SK-N-SH treated with all-trans-retinoic acid at 6 μM for 48 hours (cell line): ENCODE data around the gene NGDN.
"Not testable (repeated sequence)": the region's sequence is repeated elsewhere in the genome, so short reads cannot be mapped to it uniquely, and the experiment has no call there.

Experiments used
- BACH2 ChIP-seq: fragments of 250-450 bp; sonication (Bioruptor Pico); IDR thresholded peaks from 2 replicates; pipeline ENCODE4 v1.9.0; 2021; ENCODE audit warnings: mild to moderate bottlenecking, borderline replicate concordance
- CSDC2 ChIP-seq: fragments of 250-450 bp; sonication (Bioruptor Pico); IDR thresholded peaks from 2 replicates; pipeline ENCODE4 v1.5.0; 2020; ENCODE audit warnings: mild to moderate bottlenecking, moderate library complexity
- RARB ChIP-seq: fragments of 250-450 bp; sonication (Bioruptor Pico); IDR thresholded peaks from 2 replicates; pipeline ENCODE4 v1.8.0; 2021; ENCODE audit warnings: mild to moderate bottlenecking, moderate library complexity
- SNAI2 ChIP-seq: fragments of 250-450 bp; sonication (Bioruptor Pico); IDR thresholded peaks from 2 replicates; pipeline ENCODE4 v1.5.0; 2020; ENCODE audit warnings: mild to moderate bottlenecking, moderate library complexity
- TOX ChIP-seq: fragments of 250-450 bp; sonication (Bioruptor Pico); IDR thresholded peaks from 2 replicates; pipeline ENCODE4 v1.8.0; 2021; ENCODE audit warnings: mild to moderate bottlenecking, moderate library complexity, borderline replicate concordance
- ZFP3 ChIP-seq: fragments of 250-450 bp; sonication (Bioruptor Pico); IDR thresholded peaks from 2 replicates; pipeline ENCODE4 v1.5.0; 2020; ENCODE audit warnings: mild to moderate bottlenecking, moderate library complexity
- ZFP30 ChIP-seq: fragments of 450-650 bp; formaldehyde crosslinking; IDR thresholded peaks from 2 replicates; pipeline ENCODE4 v1.5.0; 2022; ENCODE audit warnings: mild to moderate bottlenecking, moderate library complexity
- TF ChIP-seq, protein P1 (sequence below): fragments of 250-450 bp; sonication (Bioruptor Pico); IDR thresholded peaks from 2 replicates; pipeline ENCODE4 v1.5.1; 2020; ENCODE audit warnings: low read depth, mild to moderate bottlenecking, moderate library complexity
- TF ChIP-seq, protein P2 (sequence below): fragments of 250-450 bp; sonication (Bioruptor Pico); IDR thresholded peaks from 2 replicates; pipeline ENCODE4 v1.5.1; 2021; ENCODE audit warnings: mild to moderate bottlenecking, moderate library complexity

DNA sequence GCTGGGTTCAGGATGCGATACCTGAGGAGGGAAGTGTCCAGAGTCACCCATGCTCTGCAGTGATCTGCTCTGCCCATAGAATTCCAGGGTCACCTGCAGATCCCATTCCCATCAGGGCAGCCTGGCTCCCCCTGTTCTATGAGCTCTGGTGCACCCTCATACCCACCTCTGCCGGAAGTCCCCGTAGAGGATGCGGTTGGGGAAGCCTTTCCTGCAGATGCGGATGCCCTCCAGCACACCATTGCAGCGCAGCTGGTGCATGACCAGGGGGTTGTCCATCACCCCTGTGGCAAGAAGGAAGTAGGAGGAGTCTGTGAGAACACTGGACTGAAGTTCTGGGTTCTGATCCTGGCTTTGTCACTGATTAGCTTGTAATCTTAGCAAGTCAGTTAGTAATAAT, 43.7 kb upstream of the NGDN start:
- TF ChIP-seq RARB; BACH2 (CRISPR knock-in tag); TOX (CRISPR knock-in tag); CSDC2; ZFP30; SNAI2; ZFP3 (CRISPR knock-in tag): not testable (repeated sequence)
- TF ChIP-seq, protein P1, sequence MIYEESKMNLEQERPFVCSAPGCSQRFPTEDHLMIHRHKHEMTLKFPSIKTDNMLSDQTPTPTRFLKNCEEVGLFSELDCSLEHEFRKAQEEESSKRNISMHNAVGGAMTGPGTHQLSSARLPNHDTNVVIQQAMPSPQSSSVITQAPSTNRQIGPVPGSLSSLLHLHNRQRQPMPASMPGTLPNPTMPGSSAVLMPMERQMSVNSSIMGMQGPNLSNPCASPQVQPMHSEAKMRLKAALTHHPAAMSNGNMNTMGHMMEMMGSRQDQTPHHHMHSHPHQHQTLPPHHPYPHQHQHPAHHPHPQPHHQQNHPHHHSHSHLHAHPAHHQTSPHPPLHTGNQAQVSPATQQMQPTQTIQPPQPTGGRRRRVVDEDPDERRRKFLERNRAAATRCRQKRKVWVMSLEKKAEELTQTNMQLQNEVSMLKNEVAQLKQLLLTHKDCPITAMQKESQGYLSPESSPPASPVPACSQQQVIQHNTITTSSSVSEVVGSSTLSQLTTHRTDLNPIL (CRISPR knock-in tag): not testable (repeated sequence)
- TF ChIP-seq, protein P2, sequence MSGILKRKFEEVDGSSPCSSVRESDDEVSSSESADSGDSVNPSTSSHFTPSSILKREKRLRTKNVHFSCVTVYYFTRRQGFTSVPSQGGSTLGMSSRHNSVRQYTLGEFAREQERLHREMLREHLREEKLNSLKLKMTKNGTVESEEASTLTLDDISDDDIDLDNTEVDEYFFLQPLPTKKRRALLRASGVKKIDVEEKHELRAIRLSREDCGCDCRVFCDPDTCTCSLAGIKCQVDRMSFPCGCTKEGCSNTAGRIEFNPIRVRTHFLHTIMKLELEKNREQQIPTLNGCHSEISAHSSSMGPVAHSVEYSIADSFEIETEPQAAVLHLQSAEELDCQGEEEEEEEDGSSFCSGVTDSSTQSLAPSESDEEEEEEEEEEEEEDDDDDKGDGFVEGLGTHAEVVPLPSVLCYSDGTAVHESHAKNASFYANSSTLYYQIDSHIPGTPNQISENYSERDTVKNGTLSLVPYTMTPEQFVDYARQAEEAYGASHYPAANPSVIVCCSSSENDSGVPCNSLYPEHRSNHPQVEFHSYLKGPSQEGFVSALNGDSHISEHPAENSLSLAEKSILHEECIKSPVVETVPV (CRISPR knock-in tag): not testable (repeated sequence)
